GM23338 (cell line): ENCODE results near the gene CCDC170. TPM values are rescaled to one million over a fixed set of nuclear protein-coding genes. Genes with fewer than 3 reads are reported as not detected.

ENCODE experiments used
- CTCF ChIP-seq, 2 experiments: fragments of 200-600 bp in 1 of 2; sonication (generic) in 1 of 2; conservative IDR thresholded peaks; 2 replicates each; pipeline versions ENCODE4 v1.5.1 to v1.6.1; 2016 to 2017; ENCODE audit warnings: antibody characterized with exemption in 2 of 2, low read depth in 2 of 2, mild to moderate bottlenecking in 2 of 2, moderate library complexity in 1 of 2
- EZH2 ChIP-seq: fragments of 200-600 bp; sonication (generic); IDR thresholded peaks from one replicate; pipeline ENCODE4 v1.8.0; 2017; ENCODE audit warnings: antibody characterized with exemption, mild to moderate bottlenecking, low read depth; ENCODE audit not compliant: unreplicated experiment
- JUNB ChIP-seq: IDR thresholded peaks from one replicate; pipeline ENCODE4 v1.6.1; 2016; ENCODE audit warnings: antibody characterized with exemption; ENCODE audit not compliant: unreplicated experiment
- REST ChIP-seq: IDR thresholded peaks from one replicate; pipeline ENCODE4 v1.6.1; 2018; ENCODE audit warnings: antibody characterized with exemption; ENCODE audit not compliant: unreplicated experiment
- STAT1 ChIP-seq: IDR thresholded peaks from one replicate; pipeline ENCODE4 v1.6.1; 2016; ENCODE audit warnings: antibody characterized with exemption; ENCODE audit not compliant: unreplicated experiment
- ZNF462 ChIP-seq: fragments of 250-450 bp; sonication (Bioruptor Pico); IDR thresholded peaks from 2 replicates; pipeline ENCODE4 v1.5.0; 2020; ENCODE audit warnings: mild to moderate bottlenecking, moderate library complexity
- polyA plus RNA-seq: library from polyadenylated mRNA; unstranded; fragments of >200 nt; fragmentation: Nextera tagmentation; extraction: Ambion mirVana; gene quantifications from 2 replicates; pipeline ENCODE4 v1.2.1, GENCODE V29; 2016
- total RNA-seq: library from RNA; depleted of rRNA; stranded (reverse); fragments of >200 nt; shearing (Covaris generic); gene quantifications from 2 replicates; pipeline ENCODE4 v1.2.3, GENCODE V29; 2014

CCDC170 gene
- total and polyA plus RNA-seq, 2 experiments from 2014 or later: 0.18 TPM; not detected in 1

- no peak for TF ChIP-seq ZNF462 (CRISPR knock-in tag)
- no peak for TF ChIP-seq EZH2
- TF ChIP-seq STAT1: no peak
- no peak for TF ChIP-seq REST
- TF ChIP-seq JUNB: no peak
- no peak for TF ChIP-seq CTCF (conservative IDR thresholded peaks at IDR 0.05; ENCODE audit: low read depth in 2 of 2)
Observed at GRCh38 chr6:151624900-151625536, 131.2 kb downstream of the CCDC170 start (continued).
